K562 treated with DMSO at 1 percent for 4 hours (cell line): ENCODE data around the gene TBC1D3D. TPM values are rescaled to one million over a fixed set of nuclear protein-coding genes. Genes with fewer than 3 reads are reported as not detected.

Experiments used
- total RNA-seq: library from RNA; unstranded; fragments of 300-600 nt; gene quantifications from 2 replicates; pipeline ENCODE4 v1.2.3, GENCODE V29; 2022; ENCODE audit not compliant: insufficient read depth

TBC1D3D gene
- total RNA-seq: 1.1 TPM in 1 of 2 replicates, not detected in the other

GRCh38 chr17:38003676-38004075 lies at the start of gene TBC1D3D:
Gene TBC1D3D, plus strand, starts transcription at chr17:38003976. Its CDS starts 1,585 bp downstream, at chr17:38005561.

GRCh38 chr17:37988960-37989359 lies 14.8 kb upstream of the TBC1D3D start, which contains the start of gene TBC1D3L:
Gene TBC1D3L, minus strand, starts transcription at chr17:37989060. Its CDS starts 1,540 bp downstream, at chr17:37987520.

Other genes starting within 250 kb of the TBC1D3D start
- gene TBC1D3K, start 79.6 kb upstream of the TBC1D3D start, total RNA-seq: not detected in 2 replicates
- 1.3 TPM in 1 of 2 replicates, not detected in the other for gene TBC1D3L, start 14.9 kb upstream of the TBC1D3D start, total RNA-seq
- not detected in 2 replicates for gene TBC1D3C, start 64.7 kb downstream of the TBC1D3D start, total RNA-seq
- not detected in 2 replicates for gene TBC1D3E, start 124.0 kb downstream of the TBC1D3D start, total RNA-seq
- gene TBC1D3, start 188.6 kb downstream of the TBC1D3D start, total RNA-seq: 1.2 and 2.8 TPM in 2 replicates